Measurements from ENCODE around the gene TIMM50. TPM values are rescaled to one million over a fixed set of nuclear protein-coding genes. Genes with fewer than 3 reads are reported as not detected.

The TIMM50 gene
- total and polyA plus RNA-seq, 2 of the 8 experiments (the other 6 are each of a cell fraction or from before 2014, with no cell fraction given): 155 to 187 TPM

GRCh38 chr19:39446365-39447084 lies 34.1 kb upstream of the TIMM50 start:
- Histone ChIP-seq H3K9ac (replicated peaks in 1 of 4; ENCODE audit: extremely low read depth in 1 of 4, low read depth in 3 of 4, low read length in 3 of 4) (no peak overlapping the region), H2AFZ (ENCODE audit: low read length) (no peak overlapping the region), H2BK15ac (ENCODE audit: low read length) (no peak overlapping the region; the same call in 1 of the 2 replicates), H2BK12ac (ENCODE audit: low read depth, low read length) (no peak overlapping the region), H2BK5ac (ENCODE audit: low read depth, low read length) (no peak overlapping the region), H3K14ac (ENCODE audit: insufficient read length) (no peak overlapping the region), H3K18ac (ENCODE audit: extremely low read depth, low read length) (no peak overlapping the region), H4K91ac (replicated peaks; ENCODE audit: insufficient read length, low read length) (no peak overlapping the region), H3K36me3 (ENCODE audit: control insufficient read depth in 2 of 4, insufficient read depth in 4 of 4, low read length in 3 of 4) (peaks cover 0 to 9% (median 0%) of the 10 kb centered on the region in 4 experiments; a peak in 2 of 8 replicates), H4K8ac (ENCODE audit: extremely low read depth, insufficient read depth, low read length) (no peak overlapping the region), H3K56ac (replicated peaks; ENCODE audit: insufficient read length, low read depth, low read length) (no peak overlapping the region), H2BK20ac (ENCODE audit: low read length) (no peak overlapping the region), H3K4me2 (ENCODE audit: insufficient read depth in 1 of 2, low read depth in 2 of 2, low read length in 2 of 2) (peak overlapping the region; percentile 89 to 99), H3K4me1 (replicated peaks in 1 of 4; ENCODE audit: control insufficient read depth in 3 of 4, insufficient read depth in 4 of 4, low read length in 3 of 4) (peaks cover 0 to 3% (median under 1%) of the 10 kb centered on the region in 4 experiments; a peak in 3 of 7 replicates), H3K27ac (ENCODE audit: low read depth, low read length) (no peak overlapping the region), H4K20me1 (replicated peaks in 1 of 2; ENCODE audit: control insufficient read depth in 1 of 2, insufficient read depth in 2 of 2, low read length in 2 of 2) (peaks cover 10 to 14% of the 10 kb centered on the region in 2 experiments), H2BK120ac (replicated peaks; ENCODE audit: low read depth, low read length) (no peak overlapping the region), H3K27me3 (replicated peaks in 1 of 4; ENCODE audit: control insufficient read depth in 3 of 4, extremely low read depth in 1 of 4, insufficient read depth in 3 of 4, low read length in 3 of 4) (no peaks in the 10 kb centered on the region), H4K5ac (ENCODE audit: insufficient read length, low read depth, low read length) (no peak overlapping the region), H3K9me3 (ENCODE audit: insufficient read depth in 2 of 2, low read depth in 1 of 2, low read length in 1 of 2) (no peaks in the 10 kb centered on the region), H3K4ac (replicated peaks; ENCODE audit: insufficient read length, low read depth, low read length) (no peak overlapping the region), H3K23me2 (ENCODE audit: low read depth, low read length) (peaks cover 6% of the 10 kb centered on the region; the same call in 1 of the 2 replicates), H3K23ac (ENCODE audit: insufficient read length) (no peak overlapping the region), H3K4me3 (ENCODE audit: extremely low read depth in 1 of 4, insufficient read depth in 2 of 4, low read depth in 3 of 4, low read length in 4 of 4) (peak overlapping the region; percentile 80 to 94 (median 88); a peak in 7 of 8 replicates), H3K79me1 (ENCODE audit: low read depth, low read length) (peaks cover 12% of the 10 kb centered on the region), H3K79me2 (ENCODE audit: control insufficient read depth in 1 of 2, insufficient read depth in 2 of 2, low read length in 2 of 2) (peaks cover 15 to 65% of the 10 kb centered on the region in 2 experiments), H2AK5ac (ENCODE audit: low read depth, low read length) (no peak overlapping the region; the same call in 1 of the 2 replicates)
- FAIRE-seq: no peak
- DNase-seq (ENCODE audit: low read depth in 1 of 2, low spot score in 2 of 2): no peak
- CTCF ChIA-PET (ENCODE audit: partially characterized antibody): interaction anchor here (0.7 to 2.1 kb wide), 5 partner anchors 11 to 30 kb away, joined by 3 to 8 read pairs (median 3); no protein-coding TSS in a partner anchor
- POLR2A ChIA-PET (ENCODE audit: partially characterized antibody): interaction anchor here (0.9 to 47.8 kb wide), 9 partner anchors 9 to 87 kb away, joined by 3 to 1154 read pairs (median 4); partner anchors contain the start of genes EID2B, PLEKHG2, RPS16 and SELENOV
- WGBS, 2 experiments (ENCODE audit: extremely low coverage in 1 of 2, insufficient coverage in 1 of 2, insufficient read length in 1 of 2, insufficient replicate concordance in 2 of 2, low coverage in 1 of 2, low lambda C conversion rate in 2 of 2, missing lambda C conversion rate in 1 of 2): 93% methylated on average over 16 of the region's 16 CpGs; no CpG with 5 or more reads in 1 of the 2 experiments
- TF ChIP-seq RAD21 (IDR thresholded peaks at IDR 0.05 in 1 of 2, conservative IDR thresholded peaks at IDR 0.05 in 1 of 2; ENCODE audit: low read depth in 2 of 2, low read length in 2 of 2): no peak
- TF ChIP-seq POU5F1 (IDR thresholded peaks at IDR 0.05; ENCODE audit: low read depth, low read length): no peak
- no peak for TF ChIP-seq EP300 (IDR thresholded peaks at IDR 0.05; ENCODE audit: borderline replicate concordance in 1 of 2, low read depth in 2 of 2, low read length in 2 of 2)
- no peak for TF ChIP-seq MAFK (IDR thresholded peaks at IDR 0.05; ENCODE audit: low read depth, low read length)
- no peak for TF ChIP-seq CBX5 (IDR thresholded peaks at IDR 0.05; ENCODE audit: low read depth, low read length)
- no peak for TF ChIP-seq CTCF (IDR thresholded peaks at IDR 0.05; ENCODE audit: control extremely low read depth in 1 of 3, insufficient read depth in 1 of 3, low read depth in 1 of 3, low read length in 3 of 3)
- no peak for TF ChIP-seq SP2 (IDR thresholded peaks at IDR 0.05; ENCODE audit: low read length)
- TF ChIP-seq ASH2L (IDR thresholded peaks at IDR 0.05; ENCODE audit: low read length): no peak

Measured in H1 (cell line).